ENCODE measurements around the gene NAA80. TPM values are rescaled to one million over a fixed set of nuclear protein-coding genes. Genes with fewer than 3 reads are reported as not detected.
A peak's percentile ranks its signal among the peaks of the same experiment; 100 is the strongest.

NAA80 gene
- total and polyA plus RNA-seq, 12 donors: 6.4 to 13.5 (median 8.2) TPM

- ATAC-seq (no peak), DNase-seq (no peak)
- Histone ChIP-seq H3K4me1 (peaks cover 59 to 100% (median 98%) of the 10 kb centered on the region in 9 donors), H3K9me3 (no peaks in the 10 kb centered on the region), H3K27me3 (no peaks in the 10 kb centered on the region), H3K4me3 (no peak overlapping the region), H3K27ac (peak overlapping the region in 9 of 10 donors; percentile 28 to 100 (median 94)), H3K36me3 (peaks cover 0 to 89% (median 16%) of the 10 kb centered on the region in 9 donors)
- TF ChIP-seq, protein P1, sequence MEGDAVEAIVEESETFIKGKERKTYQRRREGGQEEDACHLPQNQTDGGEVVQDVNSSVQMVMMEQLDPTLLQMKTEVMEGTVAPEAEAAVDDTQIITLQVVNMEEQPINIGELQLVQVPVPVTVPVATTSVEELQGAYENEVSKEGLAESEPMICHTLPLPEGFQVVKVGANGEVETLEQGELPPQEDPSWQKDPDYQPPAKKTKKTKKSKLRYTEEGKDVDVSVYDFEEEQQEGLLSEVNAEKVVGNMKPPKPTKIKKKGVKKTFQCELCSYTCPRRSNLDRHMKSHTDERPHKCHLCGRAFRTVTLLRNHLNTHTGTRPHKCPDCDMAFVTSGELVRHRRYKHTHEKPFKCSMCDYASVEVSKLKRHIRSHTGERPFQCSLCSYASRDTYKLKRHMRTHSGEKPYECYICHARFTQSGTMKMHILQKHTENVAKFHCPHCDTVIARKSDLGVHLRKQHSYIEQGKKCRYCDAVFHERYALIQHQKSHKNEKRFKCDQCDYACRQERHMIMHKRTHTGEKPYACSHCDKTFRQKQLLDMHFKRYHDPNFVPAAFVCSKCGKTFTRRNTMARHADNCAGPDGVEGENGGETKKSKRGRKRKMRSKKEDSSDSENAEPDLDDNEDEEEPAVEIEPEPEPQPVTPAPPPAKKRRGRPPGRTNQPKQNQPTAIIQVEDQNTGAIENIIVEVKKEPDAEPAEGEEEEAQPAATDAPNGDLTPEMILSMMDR (IDR thresholded peaks at IDR 0.05): no peak
- 86 to 88% methylated on average over 4 of the region's 4 CpGs for WGBS, 2 donors
- intact Hi-C loops (cut with DNase I): no loop called here
These were observed 48.7 kb downstream of the NAA80 start for GRCh38 chr3:50250514-50250913.

DNA sequence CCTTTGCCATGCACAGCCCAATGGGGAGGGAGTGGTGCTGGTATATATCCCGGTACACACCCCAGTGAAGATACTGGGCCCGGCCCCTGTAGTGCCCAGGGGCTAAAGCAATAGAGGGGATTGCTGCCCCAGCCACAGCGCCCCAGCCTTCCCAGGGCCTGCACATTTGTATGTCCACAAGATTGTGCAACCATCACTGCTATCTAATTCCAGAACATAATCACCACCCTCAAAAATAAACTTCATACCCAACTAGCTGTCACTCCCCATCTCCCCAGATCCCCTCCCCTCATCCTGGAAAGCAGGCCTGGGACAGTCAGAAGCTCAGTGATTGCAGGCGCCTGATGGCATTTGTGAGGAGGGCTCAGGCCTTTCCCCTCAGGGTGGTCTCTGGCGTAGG is 49.7 kb downstream of the NAA80 start:
- peak overlapping the region; percentile 76 to 100 (median 94) for H3K27ac ChIP-seq
- 86% methylated on average over 5 of the region's 5 CpGs for WGBS, 2 donors
- H3K4me3 ChIP-seq: peak overlapping the region in 1 of 10 donors; percentile 6
- H3K4me1 ChIP-seq: peaks cover 58 to 100% (median 98%) of the 10 kb centered on the region in 9 donors
- H3K27me3 ChIP-seq: no peaks in the 10 kb centered on the region
- no peaks in the 10 kb centered on the region for H3K9me3 ChIP-seq
- peaks cover 0 to 88% (median 15%) of the 10 kb centered on the region in 9 donors for H3K36me3 ChIP-seq
- DNase-seq (no peak), ATAC-seq (no peak)
- intact Hi-C loops (cut with DNase I): no loop called here
- TF ChIP-seq, protein P1 (IDR thresholded peaks at IDR 0.05): no peak

DNA sequence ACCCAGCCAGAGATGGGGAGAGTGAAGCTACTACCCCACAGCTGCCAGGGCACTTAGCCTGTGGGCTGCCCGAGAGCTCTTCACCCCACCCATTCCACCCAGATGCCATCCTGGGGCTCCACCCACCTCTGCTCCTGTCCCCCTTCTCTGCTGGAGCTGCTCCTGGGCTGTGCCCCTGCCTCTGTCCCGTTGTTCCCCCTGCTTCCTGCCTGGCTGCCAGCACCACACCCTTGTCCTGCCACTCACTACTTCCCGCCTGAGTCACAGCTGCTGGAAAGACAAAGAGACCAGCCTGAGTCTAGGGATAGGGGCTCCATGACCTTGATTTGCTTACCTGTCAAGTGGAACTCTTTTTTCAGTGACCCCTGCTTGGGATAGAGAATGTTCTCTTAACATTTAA is 50.8 kb downstream of the NAA80 start:
- DNase-seq: peak; percentile 64 to 65
- no peaks in the 10 kb centered on the region for H3K27me3 ChIP-seq
- peak in 7 of 8 donors; percentile 19 to 52 (median 45) for ATAC-seq
- peak overlapping the region; percentile 76 to 100 (median 94) for H3K27ac ChIP-seq
- TF ChIP-seq, protein P1 (IDR thresholded peaks at IDR 0.05): no peak
- H3K4me1 ChIP-seq: peaks cover 61 to 100% (median 98%) of the 10 kb centered on the region in 9 donors
- H3K36me3 ChIP-seq: peaks cover 0 to 88% (median 11%) of the 10 kb centered on the region in 9 donors
- intact Hi-C loops (cut with DNase I): no loop called here
- WGBS, 2 donors: 16 to 17% methylated on average over 3 of the region's 3 CpGs
- H3K4me3 ChIP-seq: peak overlapping the region in 3 of 10 donors; percentile 6 to 15 (median 11)
- H3K9me3 ChIP-seq: no peaks in the 10 kb centered on the region

DNA sequence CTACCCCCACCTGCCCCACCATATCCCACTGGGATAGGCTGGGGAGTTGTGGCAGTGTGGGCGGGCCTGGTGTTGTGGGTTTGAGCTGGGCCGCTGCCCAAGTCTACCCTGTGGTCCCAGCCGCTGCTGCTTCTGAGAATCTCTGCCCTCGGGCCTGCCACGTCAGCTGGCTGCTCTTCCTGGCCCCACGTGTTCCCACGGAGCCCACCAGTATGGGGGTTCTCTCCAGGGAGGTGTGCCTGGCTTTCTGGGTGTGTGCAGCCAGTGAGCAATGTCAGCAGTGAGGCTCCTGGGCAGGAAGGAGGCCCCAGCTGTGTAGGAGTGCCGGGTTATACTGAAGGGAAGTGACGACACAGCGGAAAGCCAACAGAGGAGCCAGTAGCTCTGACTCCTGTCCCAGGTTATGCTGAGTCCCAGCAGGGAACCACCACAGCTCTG is 52.7 kb downstream of the NAA80 start:
- H3K4me3 ChIP-seq: peak overlapping the region; percentile 12 to 57 (median 46)
- no peaks in the 10 kb centered on the region for H3K9me3 ChIP-seq
- peak; percentile 45 to 76 for DNase-seq
- no peaks in the 10 kb centered on the region for H3K27me3 ChIP-seq
- H3K27ac ChIP-seq: peak overlapping the region; percentile 83 to 100 (median 94)
- peak; percentile 25 to 63 (median 46) for ATAC-seq
- intact Hi-C loops (cut with DNase I): loop anchor here in 6 of 10 donors (1.0 to 2.0 kb wide), 2 partner anchors 19 to 20 kb away; no protein-coding TSS in a partner anchor
- TF ChIP-seq, protein P1 (IDR thresholded peaks at IDR 0.05): peak in 7 of 9 donors; percentile 4 to 47 (median 10)
- WGBS, 2 donors: 25 to 30% methylated on average over 10 of the region's 10 CpGs
- H3K36me3 ChIP-seq: peaks cover 0 to 73% (median 4%) of the 10 kb centered on the region in 9 donors
- H3K4me1 ChIP-seq: peaks cover 68 to 100% (median 99%) of the 10 kb centered on the region in 9 donors

Other genes with a start within 250 kb of the NAA80 start
- 10 to 100 TPM; 46.9 to 67.0 (median 56.8) TPM for gene RBM5, start 210.5 kb downstream of the NAA80 start, total RNA-seq
- gene RBM5, start 210.5 kb downstream of the NAA80 start, polyA plus RNA-seq: 10 to 100 TPM; 30.2 to 86.3 TPM
- 10 to 100 TPM in 5 of 10 donors, 1 to 10 TPM in 5; 5.1 to 37.2 (median 10.2) TPM for gene SEMA3F, start 144.1 kb downstream of the NAA80 start, total RNA-seq
- 10 to 100 TPM; 15.1 to 21.3 TPM for gene SEMA3F, start 144.1 kb downstream of the NAA80 start, polyA plus RNA-seq
- not detected for gene GNAT1, start 107.8 kb downstream of the NAA80 start, total RNA-seq
- gene GNAT1, start 107.8 kb downstream of the NAA80 start, polyA plus RNA-seq: not detected
- gene SLC38A3, start 94.1 kb downstream of the NAA80 start, total RNA-seq: 10 to 100 TPM in 7 of 10 donors, 1 to 10 TPM in 3; 6.2 to 16.4 (median 11.2) TPM
- gene SLC38A3, start 94.1 kb downstream of the NAA80 start, polyA plus RNA-seq: 10 to 100 TPM in 1 of 2 donors, 1 to 10 TPM in 1; 1.4 to 11.8 TPM
- 100 to 1,000 TPM; 112 to 270 (median 146) TPM for gene GNAI2, start 63.2 kb downstream of the NAA80 start, total RNA-seq
- gene GNAI2, start 63.2 kb downstream of the NAA80 start, polyA plus RNA-seq: 100 to 1,000 TPM; 107 to 171 TPM
- gene SEMA3B, start 30.3 kb downstream of the NAA80 start, total RNA-seq: 10 to 100 TPM; 14.9 to 28.8 (median 21.9) TPM
- 10 to 100 TPM; 21.2 to 46.7 TPM for gene SEMA3B, start 30.3 kb downstream of the NAA80 start, polyA plus RNA-seq
- gene LSMEM2, start 20.3 kb downstream of the NAA80 start, total RNA-seq: 10 to 100 TPM; 13.2 to 45.2 (median 33.2) TPM
- gene LSMEM2, start 20.3 kb downstream of the NAA80 start, polyA plus RNA-seq: 10 to 100 TPM in 1 of 2 donors, 1 to 10 TPM in 1; 1.9 to 26.3 TPM
- 10 to 100 TPM; 45.3 to 96.2 (median 54.1) TPM for gene IFRD2, start 7.0 kb downstream of the NAA80 start, total RNA-seq
- gene IFRD2, start 7.0 kb downstream of the NAA80 start, polyA plus RNA-seq: 100 to 1,000 TPM in 1 of 2 donors, 10 to 100 TPM in 1; 88.1 to 123 TPM
- 1 to 10 TPM in 8 of 10 donors, under 1 TPM in 2; 0.80 to 3.0 (median 1.9) TPM for gene HYAL3, start within 50 bp of the NAA80 start, total RNA-seq
- 1 to 10 TPM; 2.0 to 2.8 TPM for gene HYAL3, start within 50 bp of the NAA80 start, polyA plus RNA-seq
- 100 to 1,000 TPM in 1 of 10 donors, 10 to 100 TPM in 9; 48.8 to 120 (median 66.7) TPM for gene HYAL1, start 4.2 kb upstream of the NAA80 start, total RNA-seq
- 10 to 100 TPM; 41.0 to 70.5 TPM for gene HYAL1, start 4.2 kb upstream of the NAA80 start, polyA plus RNA-seq
- 10 to 100 TPM; 25.1 to 94.0 (median 35.2) TPM for gene HYAL2, start 23.3 kb upstream of the NAA80 start, total RNA-seq
- gene HYAL2, start 23.3 kb upstream of the NAA80 start, polyA plus RNA-seq: 100 to 1,000 TPM in 1 of 2 donors, 10 to 100 TPM in 1; 86.5 to 135 TPM
- gene TUSC2, start 28.8 kb upstream of the NAA80 start, total RNA-seq: 10 to 100 TPM; 23.7 to 34.9 (median 26.9) TPM
- 10 to 100 TPM; 27.4 to 59.1 TPM for gene TUSC2, start 28.8 kb upstream of the NAA80 start, polyA plus RNA-seq
- 10 to 100 TPM in 8 of 10 donors, 1 to 10 TPM in 2; 9.9 to 17.8 (median 11.9) TPM for gene RASSF1, start 41.4 kb upstream of the NAA80 start, total RNA-seq
- 10 to 100 TPM; 22.1 to 59.8 TPM for gene RASSF1, start 41.4 kb upstream of the NAA80 start, polyA plus RNA-seq
- gene ZMYND10, start 46.3 kb upstream of the NAA80 start, total RNA-seq: under 1 TPM in 3 of 10 donors, not detected in 7; 0.15 to 0.65 (median 0.22) TPM
- gene ZMYND10, start 46.3 kb upstream of the NAA80 start, polyA plus RNA-seq: under 1 TPM; 0.20 to 0.88 TPM
- gene NPRL2, start 51.4 kb upstream of the NAA80 start, total RNA-seq: 10 to 100 TPM; 13.0 to 23.6 (median 16.3) TPM
- gene NPRL2, start 51.4 kb upstream of the NAA80 start, polyA plus RNA-seq: 10 to 100 TPM; 15.5 to 29.8 TPM
- 10 to 100 TPM in 1 of 10 donors, 1 to 10 TPM in 9; 3.9 to 10.9 (median 5.6) TPM for gene CYB561D2, start 51.5 kb upstream of the NAA80 start, total RNA-seq
- 10 to 100 TPM in 1 of 2 donors, 1 to 10 TPM in 1; 8.1 to 21.8 TPM for gene CYB561D2, start 51.5 kb upstream of the NAA80 start, polyA plus RNA-seq
- 10 to 100 TPM; 18.7 to 32.8 (median 24.2) TPM for gene TMEM115, start 60.1 kb upstream of the NAA80 start, total RNA-seq
- 10 to 100 TPM; 18.1 to 47.6 TPM for gene TMEM115, start 60.1 kb upstream of the NAA80 start, polyA plus RNA-seq
- gene CACNA2D2, start 204.2 kb upstream of the NAA80 start, total RNA-seq: 1 to 10 TPM in 9 of 10 donors, under 1 TPM in 1; 0.95 to 3.9 (median 2.6) TPM
- 1 to 10 TPM in 1 of 2 donors, under 1 TPM in 1; 0.42 to 2.2 TPM for gene CACNA2D2, start 204.2 kb upstream of the NAA80 start, polyA plus RNA-seq